ENCODE data around the gene CNTNAP3B.
"Not testable (repeated sequence)": the region's sequence is repeated elsewhere in the genome, so short reads cannot be mapped to it uniquely, and the experiment has no call there.

DNA sequence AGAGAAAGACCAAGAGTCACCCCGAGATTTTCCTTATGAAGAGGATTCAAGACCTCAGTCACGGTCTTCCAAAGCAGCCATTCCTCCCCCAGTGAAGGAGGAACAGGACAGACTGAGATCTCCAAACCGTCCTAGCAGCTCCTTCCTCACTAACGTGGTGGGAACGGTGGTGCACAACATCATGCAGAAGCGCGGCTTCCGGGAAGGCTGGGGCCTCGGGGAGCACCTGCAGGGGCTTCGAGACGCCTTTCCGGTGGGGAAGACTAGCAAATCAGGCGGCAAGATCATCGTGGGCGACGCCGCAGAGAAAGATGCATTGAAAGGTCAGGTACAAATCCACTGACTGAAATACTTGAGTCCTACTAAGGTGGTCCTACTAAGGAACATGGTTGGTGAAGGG lies 154.3 kb downstream of the CNTNAP3B start:
- TF ChIP-seq, protein P1, sequence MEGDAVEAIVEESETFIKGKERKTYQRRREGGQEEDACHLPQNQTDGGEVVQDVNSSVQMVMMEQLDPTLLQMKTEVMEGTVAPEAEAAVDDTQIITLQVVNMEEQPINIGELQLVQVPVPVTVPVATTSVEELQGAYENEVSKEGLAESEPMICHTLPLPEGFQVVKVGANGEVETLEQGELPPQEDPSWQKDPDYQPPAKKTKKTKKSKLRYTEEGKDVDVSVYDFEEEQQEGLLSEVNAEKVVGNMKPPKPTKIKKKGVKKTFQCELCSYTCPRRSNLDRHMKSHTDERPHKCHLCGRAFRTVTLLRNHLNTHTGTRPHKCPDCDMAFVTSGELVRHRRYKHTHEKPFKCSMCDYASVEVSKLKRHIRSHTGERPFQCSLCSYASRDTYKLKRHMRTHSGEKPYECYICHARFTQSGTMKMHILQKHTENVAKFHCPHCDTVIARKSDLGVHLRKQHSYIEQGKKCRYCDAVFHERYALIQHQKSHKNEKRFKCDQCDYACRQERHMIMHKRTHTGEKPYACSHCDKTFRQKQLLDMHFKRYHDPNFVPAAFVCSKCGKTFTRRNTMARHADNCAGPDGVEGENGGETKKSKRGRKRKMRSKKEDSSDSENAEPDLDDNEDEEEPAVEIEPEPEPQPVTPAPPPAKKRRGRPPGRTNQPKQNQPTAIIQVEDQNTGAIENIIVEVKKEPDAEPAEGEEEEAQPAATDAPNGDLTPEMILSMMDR (IDR thresholded peaks at IDR 0.05) = not testable (repeated sequence)
- not testable (repeated sequence) for TF ChIP-seq EZH2 (IDR thresholded peaks at IDR 0.05)
